ENCODE results near the gene RGS14. TPM values are rescaled to one million over a fixed set of nuclear protein-coding genes. Genes with fewer than 3 reads are reported as not detected.

The RGS14 gene
- total RNA-seq, 1 experiment from 2014 or later, result 11.9 TPM

GRCh38 chr5:177403102-177403791 is 45.5 kb downstream of the RGS14 start:
- intact Hi-C loops (cut with micrococcal nuclease; ENCODE audit: unreplicated experiment), result no loop called here
- Histone ChIP-seq H2AFZ (peak overlapping the region; percentile 84), H3K9me3 (ENCODE audit: insufficient read depth, low read depth) (no peaks in the 10 kb centered on the region), H3K27ac (no peak overlapping the region), H3K9me2 (ENCODE audit: insufficient read depth) (no peaks in the 10 kb centered on the region), H3K4me2 (peak overlapping the region; percentile 94), H3K4me1 (replicated peaks; ENCODE audit: insufficient read depth) (peaks cover 3% of the 10 kb centered on the region; the same call in 1 of the 2 replicates), H3K4me3 (peak overlapping the region; percentile 78), H3K79me2 (ENCODE audit: low read depth) (no peaks in the 10 kb centered on the region), H3K27me3 (ENCODE audit: insufficient read depth, low read depth) (no peaks in the 10 kb centered on the region), H4K20me1 (ENCODE audit: insufficient read depth) (no peaks in the 10 kb centered on the region), H3K36me3 (ENCODE audit: low read depth) (no peaks in the 10 kb centered on the region), H3F3A (ENCODE audit: insufficient read depth, low read depth) (peaks cover 12% of the 10 kb centered on the region; the same call in 1 of the 2 replicates)
- peak; percentile 36 to 57 for DNase-seq
- no TSS peak for BruUV-seq (replicated peaks)
- CTCF ChIA-PET, result interaction anchor here (0.5 to 3.9 kb wide), 14 partner anchors 13 to 828 kb away, joined by 3 to 53 read pairs (median 6); partner anchors contain the start of genes GRK6 and NHP2
- POLR2A ChIA-PET (ENCODE audit: unreplicated experiment), result interaction anchor here (0.6 to 0.8 kb wide), 3 partner anchors 12 to 659 kb away, joined by 3 to 5 read pairs (median 3); no protein-coding TSS in a partner anchor
- no peak for TF ChIP-seq CTCF (conservative IDR thresholded peaks at IDR 0.05)

- CTCF ChIA-PET, result interaction anchor here (0.7 to 3.9 kb wide), 13 partner anchors 14 to 827 kb away, joined by 3 to 53 read pairs (median 5); partner anchors contain the start of genes GRK6 and NHP2
- DNase-seq, result peak; percentile 51 to 86
- BruUV-seq (replicated peaks), result no TSS peak
These were observed 46.3 kb downstream of the RGS14 start for GRCh38 chr5:177403792-177404640.

More at GRCh38 chr5:177403792-177404640, 46.3 kb downstream of the RGS14 start:
- Histone ChIP-seq H3K36me3 (ENCODE audit: low read depth) (no peaks in the 10 kb centered on the region), H2AFZ (peak overlapping the region; percentile 84), H3K4me2 (peak overlapping the region; percentile 94), H4K20me1 (ENCODE audit: insufficient read depth) (no peaks in the 10 kb centered on the region), H3K27ac (no peak overlapping the region), H3F3A (ENCODE audit: insufficient read depth, low read depth) (peaks cover 12% of the 10 kb centered on the region; the same call in 1 of the 2 replicates), H3K9me3 (ENCODE audit: insufficient read depth, low read depth) (no peaks in the 10 kb centered on the region), H3K79me2 (ENCODE audit: low read depth) (no peaks in the 10 kb centered on the region), H3K4me3 (peak overlapping the region; percentile 78), H3K27me3 (ENCODE audit: insufficient read depth, low read depth) (no peaks in the 10 kb centered on the region), H3K4me1 (replicated peaks; ENCODE audit: insufficient read depth) (peaks cover 3% of the 10 kb centered on the region; the same call in 1 of the 2 replicates), H3K9me2 (ENCODE audit: insufficient read depth) (no peaks in the 10 kb centered on the region)
- POLR2A ChIA-PET (ENCODE audit: unreplicated experiment), result interaction anchor here (0.5 to 0.8 kb wide), 7 partner anchors 11 to 658 kb away, joined by 3 to 5 read pairs (median 3); partner anchors contain the start of gene GRK6
- peak; percentile 73 for TF ChIP-seq CTCF (conservative IDR thresholded peaks at IDR 0.05)
- TF ChIP-seq EZH2 (IDR thresholded peaks at IDR 0.05; ENCODE audit: low read depth), result no peak
- intact Hi-C loops (cut with micrococcal nuclease; ENCODE audit: unreplicated experiment), result loop anchor here (1.0 kb wide), 3 partner anchors 22 to 97 kb away; partner anchors contain the start of gene GRK6

Measured in PC-9 (cell line).